Measurements from ENCODE around the gene SKAP1.

DNA sequence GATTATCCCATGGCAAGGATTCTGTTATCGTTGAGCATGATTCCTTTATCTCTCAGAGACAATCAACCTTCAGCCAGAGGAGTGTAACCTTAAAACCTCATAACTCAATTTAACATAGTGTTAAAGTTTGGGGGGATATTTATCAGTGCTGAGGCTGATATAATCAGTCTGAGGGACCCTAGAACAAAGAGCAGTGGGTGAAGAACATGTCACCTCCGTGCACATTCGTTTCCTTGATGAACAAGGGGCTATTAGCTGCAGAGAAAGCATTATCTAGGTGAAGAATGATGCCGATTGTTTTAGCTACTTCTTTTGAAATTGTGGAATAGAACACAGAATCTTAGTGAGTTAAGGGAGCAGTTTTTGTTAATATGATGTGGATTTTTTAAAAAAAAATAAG is 99.1 kb downstream of the SKAP1 start:
- TF ChIP-seq, protein P1, sequence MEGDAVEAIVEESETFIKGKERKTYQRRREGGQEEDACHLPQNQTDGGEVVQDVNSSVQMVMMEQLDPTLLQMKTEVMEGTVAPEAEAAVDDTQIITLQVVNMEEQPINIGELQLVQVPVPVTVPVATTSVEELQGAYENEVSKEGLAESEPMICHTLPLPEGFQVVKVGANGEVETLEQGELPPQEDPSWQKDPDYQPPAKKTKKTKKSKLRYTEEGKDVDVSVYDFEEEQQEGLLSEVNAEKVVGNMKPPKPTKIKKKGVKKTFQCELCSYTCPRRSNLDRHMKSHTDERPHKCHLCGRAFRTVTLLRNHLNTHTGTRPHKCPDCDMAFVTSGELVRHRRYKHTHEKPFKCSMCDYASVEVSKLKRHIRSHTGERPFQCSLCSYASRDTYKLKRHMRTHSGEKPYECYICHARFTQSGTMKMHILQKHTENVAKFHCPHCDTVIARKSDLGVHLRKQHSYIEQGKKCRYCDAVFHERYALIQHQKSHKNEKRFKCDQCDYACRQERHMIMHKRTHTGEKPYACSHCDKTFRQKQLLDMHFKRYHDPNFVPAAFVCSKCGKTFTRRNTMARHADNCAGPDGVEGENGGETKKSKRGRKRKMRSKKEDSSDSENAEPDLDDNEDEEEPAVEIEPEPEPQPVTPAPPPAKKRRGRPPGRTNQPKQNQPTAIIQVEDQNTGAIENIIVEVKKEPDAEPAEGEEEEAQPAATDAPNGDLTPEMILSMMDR (IDR thresholded peaks at IDR 0.05 in 4 of 5, conservative IDR thresholded peaks at IDR 0.05 in 1 of 5), result no peak
- TF ChIP-seq POLR2A (IDR thresholded peaks at IDR 0.05), result no peak

Data from gastrocnemius medialis (tissue), 4 donors.